NCI-H187 (cell line): ENCODE results near the gene HEXIM2.

Experiments
- DNase-seq, 2 experiments: peaks; one replicate each; lab custom pipeline; 2025; lab: John Stamatoyannopoulos, UW

HEXIM2 gene

GRCh38 chr17:45128331-45128730, 33.3 kb upstream of the HEXIM2 start:
- no peak for DNase-seq

GRCh38 chr17:45128989-45129388, 32.7 kb upstream of the HEXIM2 start:
- DNase-seq = no peak

DNA sequence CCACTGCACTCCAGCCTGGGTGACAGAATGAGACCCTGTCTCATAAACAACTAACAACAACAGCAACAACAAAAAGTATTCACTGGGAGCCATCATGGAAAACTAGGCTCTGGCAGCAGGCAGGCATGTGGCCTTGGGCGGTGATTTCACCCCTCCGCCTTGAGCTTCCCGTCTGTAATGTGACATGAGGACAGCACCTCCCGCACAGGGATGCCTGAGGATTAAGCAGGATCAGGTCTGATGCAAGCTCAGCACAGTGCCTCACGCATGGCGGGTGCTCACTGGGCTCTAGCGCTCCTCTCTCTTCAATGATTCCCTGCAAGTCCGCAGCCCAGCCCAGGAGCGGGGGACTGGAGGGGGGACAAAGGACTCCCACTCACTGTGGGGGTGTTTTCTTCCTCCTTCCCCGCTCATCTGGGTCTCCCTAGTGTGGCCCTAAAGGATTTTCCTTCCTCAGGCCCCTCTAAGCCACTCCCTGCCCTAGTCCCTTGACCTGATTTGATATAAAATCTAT, 32.2 kb upstream of the HEXIM2 start:
- DNase-seq = no peak

- DNase-seq = no peak
These were observed 31.6 kb upstream of the HEXIM2 start for GRCh38 chr17:45129940-45130680.

- DNase-seq = no peak
These were observed 30.7 kb upstream of the HEXIM2 start for GRCh38 chr17:45130681-45131615.

DNA sequence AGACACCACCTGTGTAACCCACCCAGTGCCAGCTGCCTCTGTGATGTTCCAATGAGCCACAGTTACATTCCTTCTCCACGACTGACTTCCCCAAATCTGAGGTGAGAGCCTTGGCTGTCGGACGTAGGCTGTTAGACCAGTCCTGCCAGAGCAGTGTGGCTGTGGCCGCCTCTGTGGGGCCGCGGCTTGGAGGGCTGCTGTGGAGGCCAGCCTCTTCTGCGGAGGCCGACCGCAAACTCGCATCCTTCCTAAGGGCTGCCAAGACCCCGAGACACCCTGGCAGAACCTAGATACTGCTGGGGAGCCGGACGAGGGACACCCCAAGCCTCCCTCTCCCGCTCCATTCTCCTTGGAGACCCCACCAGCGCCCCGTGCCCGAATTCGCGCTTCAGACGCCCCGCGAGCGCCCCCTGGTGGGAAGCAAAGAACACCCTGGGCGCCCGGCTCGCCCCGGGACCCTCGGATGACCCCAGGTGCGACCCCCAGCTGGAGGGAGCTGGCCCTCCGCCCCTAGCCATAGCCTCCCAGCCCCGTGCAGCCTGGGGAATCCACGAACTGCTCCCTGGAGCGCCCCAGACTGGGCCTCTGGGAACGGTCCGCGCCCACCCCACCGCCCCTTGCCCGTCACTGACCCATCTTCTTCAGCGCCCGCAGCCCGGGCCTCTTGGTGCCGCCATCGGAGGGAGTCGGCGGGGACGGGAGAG, 29.9 kb upstream of the HEXIM2 start:
- no peak for DNase-seq

DNA sequence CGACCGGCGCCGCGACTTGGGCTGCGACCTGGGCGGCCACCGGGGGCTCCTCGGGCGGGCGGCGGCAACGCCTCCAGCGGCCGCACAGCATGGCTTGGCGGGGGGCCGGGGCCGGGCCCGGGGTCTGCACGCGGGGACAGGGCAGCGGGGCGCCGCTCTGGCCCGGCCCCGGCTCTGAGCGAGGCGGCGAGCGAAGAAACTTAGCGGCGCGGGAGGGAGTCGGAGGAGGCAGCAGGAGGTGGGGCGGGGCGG, 29.4 kb upstream of the HEXIM2 start, which contains the start of gene PLCD3:
TSS of gene PLCD3 (minus strand) at position 196 of the 252 bp plus-strand sequence. CDS start at position 91, 105 bp downstream.
- peak in 1 of 2 experiments; percentile 32 for DNase-seq

- DNase-seq = peak; percentile 13 to 31
These were observed 28.9 kb upstream of the HEXIM2 start for GRCh38 chr17:45132572-45133463.

DNA sequence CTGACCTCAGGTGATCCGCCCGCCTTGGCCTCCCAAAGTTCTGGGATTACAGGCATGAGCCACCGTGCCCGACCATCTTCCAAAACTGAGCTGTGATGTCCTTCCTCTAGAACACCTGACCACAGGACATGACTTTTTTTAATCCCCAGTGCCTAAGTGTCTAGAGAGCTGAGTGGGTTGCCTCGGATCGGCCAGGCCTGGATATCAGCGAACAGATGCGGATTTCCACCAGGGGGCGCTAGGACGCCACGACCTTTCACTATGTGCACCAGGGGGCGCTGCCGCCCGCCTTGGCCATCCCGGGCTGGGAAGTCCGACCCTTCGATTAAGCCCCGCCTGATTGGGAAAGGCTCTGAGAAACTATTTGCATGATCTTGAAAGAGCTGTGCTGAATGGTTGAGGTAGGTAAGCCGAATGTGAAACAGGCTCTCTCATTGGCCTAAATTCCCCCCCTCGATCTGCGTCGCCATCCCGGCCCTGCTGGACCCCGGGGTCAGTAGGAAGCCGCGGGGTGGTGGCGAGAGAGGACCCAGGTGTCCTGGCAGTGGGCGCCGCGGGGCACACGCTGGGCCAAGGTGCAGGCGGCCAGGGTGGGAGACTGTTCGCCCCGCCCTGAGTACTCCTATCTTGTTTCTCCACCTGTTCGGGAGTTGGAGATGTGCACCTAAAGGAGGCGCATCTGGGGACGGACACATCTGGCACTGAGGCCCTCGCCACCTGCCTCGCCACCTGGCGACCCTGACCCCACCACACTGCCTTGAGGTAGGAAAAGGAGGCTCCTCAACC, 26.3 kb upstream of the HEXIM2 start, which contains the start of gene ACBD4:
TSS of gene ACBD4 (plus strand) at position 496 of the 786 bp plus-strand sequence. CDS start 458 bp downstream, outside the sequence.
- DNase-seq = peak; percentile 90 to 92

GRCh38 chr17:45135978-45136791, 25.5 kb upstream of the HEXIM2 start:
- no peak for DNase-seq

- no peak for DNase-seq
These were observed 24.7 kb upstream of the HEXIM2 start for GRCh38 chr17:45136846-45137560.

- no peak for DNase-seq
These were observed 23.9 kb upstream of the HEXIM2 start for GRCh38 chr17:45137561-45138305.

GRCh38 chr17:45138911-45139532, 22.7 kb upstream of the HEXIM2 start:
- DNase-seq = no peak

DNA sequence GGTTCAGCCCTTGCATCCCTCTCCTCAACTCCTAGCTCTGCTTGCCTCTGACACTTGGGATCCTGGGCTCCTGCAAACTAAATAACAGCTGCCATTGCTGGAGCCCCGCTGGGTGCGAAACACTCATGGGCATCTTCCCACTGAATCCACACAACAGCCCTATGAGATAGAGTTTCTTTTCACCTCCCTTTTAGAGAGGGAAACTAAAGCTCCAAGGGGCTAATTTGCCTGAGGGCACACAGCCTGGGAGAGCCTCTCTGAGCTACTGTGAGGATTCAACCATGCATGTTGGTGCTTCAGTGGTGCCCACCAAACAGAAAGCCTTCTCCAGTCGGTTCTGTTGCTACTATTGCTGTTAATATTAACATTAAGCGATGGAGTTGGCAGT, 22.1 kb upstream of the HEXIM2 start:
- no peak for DNase-seq

DNA sequence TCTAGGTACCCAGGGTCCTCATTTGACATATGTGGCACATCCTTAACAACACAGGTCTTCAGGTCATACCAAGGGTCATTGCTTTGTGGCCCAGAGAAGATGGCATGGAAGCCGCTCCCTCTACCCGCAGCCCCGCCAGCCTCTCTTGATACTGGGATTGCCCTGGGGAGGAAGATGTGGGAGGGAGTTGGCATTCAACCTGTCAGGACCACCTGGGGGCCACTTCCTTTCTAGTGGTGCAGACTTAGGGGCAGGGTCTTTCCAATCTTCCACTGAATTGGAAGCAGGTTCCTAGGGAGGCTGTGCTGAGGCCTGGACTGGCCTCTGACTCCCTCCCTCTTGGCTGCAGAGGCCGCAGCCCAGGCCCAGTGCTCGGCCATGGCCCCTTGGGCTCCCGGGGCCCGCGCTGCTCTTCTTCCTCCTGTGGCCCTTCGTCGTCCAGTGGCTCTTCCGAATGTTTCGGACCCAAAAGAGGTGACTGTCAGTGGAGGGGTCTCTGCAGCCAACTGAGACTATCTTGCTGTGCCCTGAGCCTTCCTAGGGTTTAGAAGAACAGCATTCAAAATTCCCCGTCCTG, 18.5 kb upstream of the HEXIM2 start:
- no peak for DNase-seq

DNA sequence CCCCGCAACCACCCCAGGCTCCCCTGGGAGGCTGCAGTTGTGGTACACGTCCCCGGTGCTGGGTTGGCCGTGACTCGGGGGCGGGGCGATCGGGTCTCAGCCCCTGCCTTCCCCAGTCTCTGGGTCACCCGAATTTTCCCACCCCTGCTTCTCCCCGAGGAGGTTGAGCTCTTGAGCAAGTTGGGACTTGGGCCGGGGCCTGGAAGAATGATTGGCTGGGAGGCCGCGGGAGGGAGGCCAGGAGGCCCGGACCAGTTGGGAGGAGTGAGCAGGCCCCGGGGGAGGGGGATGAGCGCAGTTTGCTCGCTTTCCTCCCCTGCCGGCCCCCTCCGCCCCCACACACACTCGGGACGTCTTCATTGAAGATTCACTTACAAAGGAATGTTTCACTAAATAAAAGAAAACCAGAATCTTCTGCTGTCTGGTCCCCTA, 17.9 kb upstream of the HEXIM2 start:
- DNase-seq = no peak
